OCI-LY1 (cell line): ENCODE data around the gene MAPK10.

Experiments used
- H2AFZ ChIP-seq: fragments of 200-600 bp; sonication (generic), shearing (Covaris generic); 2 replicates; pipeline ENCODE4 v1.6.0; 2014; ENCODE audit warnings: antibody characterized with exemption, mild to moderate bottlenecking, low read length
- H3F3A ChIP-seq: fragments of 200-600 bp; sonication (generic), shearing (Covaris generic); 2 replicates; pipeline ENCODE4 v1.6.0; 2014; ENCODE audit warnings: mild to moderate bottlenecking, antibody characterized with exemption, low read length, moderate library complexity; ENCODE audit not compliant: insufficient read depth
- H3K27ac ChIP-seq: fragments of 200-600 bp; sonication (generic); 2 replicates; pipeline ENCODE4 v1.5.1; 2014; ENCODE audit warnings: low read length, mixed run types, mild to moderate bottlenecking, low read depth; ENCODE audit not compliant: poor library complexity, severe bottlenecking
- H3K27me3 ChIP-seq: fragments of 200-600 bp; sonication (generic); 2 replicates; pipeline ENCODE4 v1.6.0; 2014; ENCODE audit warnings: antibody characterized with exemption, mild to moderate bottlenecking, low read length, moderate library complexity; ENCODE audit not compliant: insufficient read depth
- H3K36me3 ChIP-seq: fragments of 200-600 bp; sonication (generic); 2 replicates; pipeline ENCODE4 v1.6.1; 2014; ENCODE audit warnings: mild to moderate bottlenecking, antibody characterized with exemption, low read length, moderate library complexity, mixed read lengths; ENCODE audit not compliant: insufficient read depth
- H3K4me1 ChIP-seq: fragments of 200-600 bp; sonication (generic); 2 replicates; pipeline ENCODE4 v1.5.1; 2014; ENCODE audit warnings: mild to moderate bottlenecking, low read length, moderate library complexity; ENCODE audit not compliant: insufficient read depth, severe bottlenecking
- H3K4me2 ChIP-seq: fragments of 200-600 bp; sonication (generic), shearing (Covaris generic); 2 replicates; pipeline ENCODE4 v1.6.1; 2014; ENCODE audit warnings: low read length
- H3K4me3 ChIP-seq: fragments of 200-600 bp; sonication (generic); 2 replicates; pipeline ENCODE4 v1.5.1; 2014; ENCODE audit warnings: low read length, low read depth, mild to moderate bottlenecking, mixed read lengths; ENCODE audit not compliant: poor library complexity, severe bottlenecking
- H3K79me2 ChIP-seq: fragments of 200-600 bp; shearing (Covaris generic); 2 replicates; pipeline ENCODE4 v1.6.1; 2016; ENCODE audit warnings: mixed run types, low read length, mixed read lengths; ENCODE audit not compliant: insufficient read depth
- H3K9ac ChIP-seq: fragments of 200-600 bp; sonication (generic), shearing (Covaris generic); 2 replicates; pipeline ENCODE4 v1.6.1; 2014; ENCODE audit warnings: mild to moderate bottlenecking, low read length, mixed read lengths
- H3K9me2 ChIP-seq: fragments of 200-600 bp; sonication (generic), shearing (Covaris generic); 2 replicates; pipeline ENCODE4 v1.6.1; 2014; ENCODE audit warnings: low read depth, mild to moderate bottlenecking, low read length, mixed read lengths
- H3K9me3 ChIP-seq: fragments of 200-600 bp; shearing (Covaris generic); 2 replicates; pipeline ENCODE4 v1.6.1; 2014; ENCODE audit warnings: low read length, mixed read lengths
- H4K20me1 ChIP-seq: fragments of 200-600 bp; sonication (generic), shearing (Covaris generic); 2 replicates; pipeline ENCODE4 v1.6.0; 2016; ENCODE audit warnings: mild to moderate bottlenecking, low read length; ENCODE audit not compliant: insufficient read depth
- CTCF ChIP-seq: fragments of 200-600 bp; sonication (generic), shearing (Covaris generic); IDR thresholded peaks from 2 replicates; pipeline ENCODE4 v1.5.1; 2017; ENCODE audit warnings: mild to moderate bottlenecking, antibody characterized with exemption, low read length, moderate library complexity, mixed read lengths
- EZH2 ChIP-seq: fragments of 200-600 bp; sonication (generic), shearing (Covaris generic); IDR thresholded peaks from 2 replicates; pipeline ENCODE4 v1.8.0; 2017; ENCODE audit warnings: borderline replicate concordance, mixed run types, mild to moderate bottlenecking, antibody characterized with exemption, low read length, moderate library complexity, mixed read lengths

The MAPK10 gene

GRCh38 chr4:86389664-86390063, 29.8 kb upstream of the MAPK10 start:
- no peak overlapping the region for H3K27ac ChIP-seq
- H3K79me2 ChIP-seq: no peaks in the 10 kb centered on the region
- no peak for TF ChIP-seq CTCF
- H3K9ac ChIP-seq: no peak overlapping the region
- H3K4me1 ChIP-seq: no peaks in the 10 kb centered on the region
- H3K4me3 ChIP-seq: no peak overlapping the region
- H4K20me1 ChIP-seq: no peaks in the 10 kb centered on the region
- H3K9me2 ChIP-seq: no peaks in the 10 kb centered on the region
- H3K9me3 ChIP-seq: no peaks in the 10 kb centered on the region
- H2AFZ ChIP-seq: no peak overlapping the region
- no peaks in the 10 kb centered on the region for H3K27me3 ChIP-seq
- no peak overlapping the region for H3K4me2 ChIP-seq
- no peaks in the 10 kb centered on the region for H3F3A ChIP-seq
- no peaks in the 10 kb centered on the region for H3K36me3 ChIP-seq

GRCh38 chr4:86388252-86388651, 28.4 kb upstream of the MAPK10 start:
- TF ChIP-seq EZH2 (no peak), CTCF (no peak)
- no peak overlapping the region for H3K9ac ChIP-seq
- H3K4me3 ChIP-seq: no peak overlapping the region
- no peaks in the 10 kb centered on the region for H3K36me3 ChIP-seq
- H3K27me3 ChIP-seq: no peaks in the 10 kb centered on the region
- no peaks in the 10 kb centered on the region for H3K9me2 ChIP-seq
- H4K20me1 ChIP-seq: no peaks in the 10 kb centered on the region
- no peaks in the 10 kb centered on the region for H3F3A ChIP-seq
- no peak overlapping the region for H2AFZ ChIP-seq
- H3K79me2 ChIP-seq: no peaks in the 10 kb centered on the region
- no peaks in the 10 kb centered on the region for H3K9me3 ChIP-seq
- no peak overlapping the region for H3K4me2 ChIP-seq
- no peaks in the 10 kb centered on the region for H3K4me1 ChIP-seq
- H3K27ac ChIP-seq: no peak overlapping the region

- Histone ChIP-seq H3F3A (no peaks in the 10 kb centered on the region), H3K4me2 (no peak overlapping the region), H3K9me2 (no peaks in the 10 kb centered on the region), H3K27me3 (no peaks in the 10 kb centered on the region), H3K4me1 (no peaks in the 10 kb centered on the region), H2AFZ (no peak overlapping the region), H3K79me2 (no peaks in the 10 kb centered on the region), H3K27ac (no peak overlapping the region), H4K20me1 (no peaks in the 10 kb centered on the region), H3K9me3 (no peaks in the 10 kb centered on the region), H3K9ac (no peak overlapping the region), H3K4me3 (no peak overlapping the region), H3K36me3 (no peaks in the 10 kb centered on the region)
- TF ChIP-seq CTCF (no peak), EZH2 (no peak)
These were observed 27.1 kb upstream of the MAPK10 start for GRCh38 chr4:86386817-86387415.
